DMS114 treated with DMSO at 0.1 percent for 48 hours (cell line): ENCODE measurements around the gene SLC24A5.

Experiments used
- DNase-seq: peaks from one replicate; lab custom pipeline; 2025; ENCODE audit not compliant: unreplicated experiment; lab: John Stamatoyannopoulos, UW

The SLC24A5 gene

DNA sequence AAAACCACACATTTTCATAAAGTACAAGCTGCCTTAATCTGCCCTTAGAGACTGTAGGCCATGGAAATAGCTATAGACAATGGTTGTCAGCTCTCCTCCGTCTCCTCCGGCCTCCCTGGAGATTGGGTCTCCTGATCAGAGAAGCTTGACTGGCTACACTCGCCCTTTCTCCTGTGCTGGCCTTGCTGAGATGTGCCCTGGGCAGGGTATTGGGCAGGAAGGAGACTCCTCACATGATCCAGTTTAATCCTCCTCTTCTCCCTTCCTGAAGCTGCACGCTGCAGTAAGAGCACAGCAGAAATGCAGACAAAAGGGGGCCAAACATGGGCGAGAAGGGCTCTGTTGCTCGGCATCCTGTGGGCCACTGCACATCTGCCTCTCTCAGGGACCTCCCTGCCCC lies at the start of gene SLC24A5:
Gene SLC24A5, plus strand, starts transcription at position 246 of the 400 bp plus-strand sequence. Its CDS starts 55 bp downstream, at position 301.
- DNase-seq = no peak

DNA sequence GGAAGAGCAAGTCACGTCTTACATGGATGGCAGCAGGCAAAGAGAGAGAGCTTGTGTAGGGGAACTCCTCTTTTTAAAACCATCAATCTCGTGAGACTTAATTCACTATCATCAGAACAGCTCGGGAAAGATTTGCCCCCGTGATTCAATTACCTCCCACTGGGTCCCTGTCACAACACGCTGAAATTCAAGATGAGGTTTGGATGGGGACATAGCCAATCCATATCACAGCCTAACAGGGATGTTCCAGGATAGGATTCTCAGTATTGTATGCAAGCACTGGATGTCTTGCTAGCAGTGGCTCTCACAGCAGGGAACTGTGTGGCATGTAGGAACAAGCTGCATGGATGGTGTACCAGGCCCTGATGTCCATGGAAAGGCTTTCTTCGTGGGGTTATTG lies 47.8 kb upstream of the SLC24A5 start:
- no peak for DNase-seq

DNA sequence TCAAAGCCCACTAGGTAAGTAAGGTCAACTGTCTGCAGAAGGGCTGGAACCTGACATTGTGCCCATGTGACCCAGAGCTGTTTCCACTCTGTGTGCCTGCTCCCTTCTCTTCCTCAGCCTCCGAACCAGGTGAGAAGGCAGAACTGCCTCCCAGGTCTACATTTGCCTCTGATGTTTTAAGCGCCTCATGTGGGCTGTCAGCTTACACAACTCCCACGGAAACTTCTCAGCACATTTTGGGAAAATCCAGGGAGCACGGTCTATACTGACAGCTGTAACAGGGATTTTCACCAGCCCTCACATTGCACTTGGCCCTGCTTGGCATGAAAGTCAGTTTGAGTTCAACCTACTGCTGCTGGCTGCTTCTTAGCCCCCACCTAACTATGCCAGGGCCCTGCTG lies 46.9 kb upstream of the SLC24A5 start:
- no peak for DNase-seq

- DNase-seq = no peak
Observed at GRCh38 chr15:48076454-48076853, 44.3 kb upstream of the SLC24A5 start.

GRCh38 chr15:48077616-48078184 lies 43.1 kb upstream of the SLC24A5 start:
- no peak for DNase-seq

DNA sequence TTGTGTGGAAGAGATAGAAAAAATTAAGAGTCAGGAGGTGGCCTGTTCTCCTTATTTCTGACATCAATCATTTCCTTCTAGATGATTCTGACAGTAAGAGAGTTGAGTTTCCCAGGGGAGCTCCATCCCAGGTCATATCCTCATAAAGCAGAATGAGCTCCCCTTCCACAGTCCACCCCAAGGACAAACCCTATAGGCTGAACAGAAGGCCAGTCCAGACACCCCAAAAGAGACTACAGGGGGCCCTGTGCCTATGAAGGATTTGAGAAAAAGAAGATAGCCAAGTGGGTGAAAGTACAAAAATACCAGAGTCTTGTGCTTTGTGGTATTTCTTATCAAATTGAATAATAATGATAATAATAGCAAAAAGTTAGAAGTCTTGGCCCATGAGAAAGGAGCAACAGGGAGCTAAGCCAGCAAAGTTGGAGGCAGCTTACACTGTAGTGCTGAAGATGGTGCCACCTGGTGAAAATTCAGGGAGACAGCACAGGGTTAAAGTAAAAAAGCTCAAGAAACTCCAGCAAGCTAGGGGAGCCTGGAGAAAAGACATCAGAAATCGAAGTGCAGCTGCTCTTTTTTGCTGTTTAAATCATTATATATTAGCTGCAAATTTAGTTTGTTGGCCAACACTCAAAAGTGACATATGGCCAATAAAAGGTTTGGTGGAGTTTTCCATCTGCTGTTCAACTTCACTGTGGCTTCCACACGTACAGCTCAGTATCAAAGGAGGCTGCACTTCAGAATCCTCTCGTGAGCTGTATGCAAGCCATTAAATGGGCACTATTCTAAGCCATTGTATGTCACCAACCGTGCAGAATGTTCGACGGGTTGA lies 35.8 kb upstream of the SLC24A5 start:
- peak; percentile 12 for DNase-seq

- DNase-seq = no peak
Observed at GRCh38 chr15:48085591-48085930, 35.2 kb upstream of the SLC24A5 start.

GRCh38 chr15:48086133-48086532 lies 34.7 kb upstream of the SLC24A5 start:
- no peak for DNase-seq

DNA sequence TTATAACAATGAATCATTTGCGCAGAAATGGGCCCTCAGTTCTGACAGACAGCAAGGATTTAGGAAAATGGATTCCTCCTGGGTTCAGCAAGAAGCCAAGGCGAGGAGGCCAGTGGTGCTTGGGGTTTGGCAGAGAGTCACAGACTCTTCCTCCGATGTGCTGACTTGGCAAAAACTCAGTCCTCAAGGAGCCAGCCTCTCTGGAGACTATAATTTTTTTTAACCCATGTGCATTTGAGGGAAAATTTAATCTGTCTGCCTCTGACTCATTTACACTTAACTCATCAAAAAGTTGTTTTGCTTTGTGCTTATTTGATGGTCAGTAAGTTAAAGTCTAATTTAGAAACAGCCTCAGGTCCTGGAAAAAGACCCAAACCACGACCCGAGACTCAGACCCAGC lies 34.2 kb upstream of the SLC24A5 start:
- DNase-seq = no peak

DNA sequence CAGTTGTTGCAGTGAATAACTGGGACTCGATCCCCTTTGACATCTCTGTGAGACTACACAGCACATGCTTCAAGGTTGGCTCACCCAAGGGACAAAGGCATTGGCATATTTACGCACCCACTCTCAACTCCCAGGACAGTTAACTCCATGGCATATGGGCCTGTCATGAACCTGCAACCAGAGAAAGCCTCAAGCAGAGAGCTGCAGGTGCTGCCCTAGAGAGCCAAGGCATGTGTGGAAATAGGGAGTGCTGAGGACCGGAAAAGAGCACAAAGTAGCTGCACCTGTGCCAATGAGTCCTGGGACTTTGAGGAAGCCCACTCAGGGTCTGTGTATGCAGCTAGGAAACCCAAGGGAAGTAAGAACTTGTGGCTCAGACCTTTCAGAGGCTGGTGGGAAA lies 32.9 kb upstream of the SLC24A5 start:
- DNase-seq = no peak

GRCh38 chr15:48089702-48090101 lies 31.1 kb upstream of the SLC24A5 start:
- no peak for DNase-seq

GRCh38 chr15:48090115-48090514 lies 30.7 kb upstream of the SLC24A5 start:
- no peak for DNase-seq

GRCh38 chr15:48090666-48091065 lies 30.1 kb upstream of the SLC24A5 start:
- no peak for DNase-seq

GRCh38 chr15:48091522-48091921 lies 29.3 kb upstream of the SLC24A5 start:
- no peak for DNase-seq

- no peak for DNase-seq
Observed at GRCh38 chr15:48096355-48096786, 24.4 kb upstream of the SLC24A5 start.

DNA sequence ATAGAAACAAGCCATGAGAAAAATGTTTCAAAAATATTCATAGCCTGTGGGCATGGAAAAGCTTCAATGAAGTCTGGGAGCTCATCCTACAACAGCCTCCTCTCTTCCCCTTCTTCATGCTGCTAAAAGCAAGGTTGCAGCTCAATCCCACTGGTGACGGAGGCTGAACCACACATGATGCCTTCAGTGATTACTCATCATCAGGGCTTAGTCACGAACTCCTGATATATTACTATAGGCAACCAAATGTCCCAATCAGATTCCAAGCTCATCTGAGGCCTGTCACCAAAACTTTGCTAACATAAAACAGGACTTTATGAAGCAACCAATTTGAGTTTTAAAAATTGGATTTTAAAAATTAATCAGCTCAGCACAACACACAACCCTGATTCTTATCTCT lies 24.0 kb upstream of the SLC24A5 start:
- DNase-seq = no peak

DNA sequence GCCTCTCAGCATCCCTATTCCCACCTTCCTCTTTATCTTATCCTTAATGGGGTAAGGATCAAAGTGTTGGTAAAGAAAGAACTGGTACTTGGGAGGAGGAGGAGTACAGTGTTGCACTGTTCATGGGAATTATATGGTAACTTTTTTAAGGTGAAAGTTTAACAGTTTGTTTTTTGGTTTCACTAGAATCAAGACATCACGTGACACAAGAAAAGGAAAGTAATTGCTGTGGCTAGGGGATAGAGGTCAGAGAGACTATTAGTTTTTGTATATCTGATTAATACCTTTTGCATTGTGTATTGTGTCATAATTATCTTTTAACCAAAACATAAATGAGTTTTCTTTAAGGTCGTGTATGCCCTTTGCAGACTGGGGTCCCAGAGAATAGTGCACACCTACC lies 23.5 kb upstream of the SLC24A5 start:
- DNase-seq = no peak

DNA sequence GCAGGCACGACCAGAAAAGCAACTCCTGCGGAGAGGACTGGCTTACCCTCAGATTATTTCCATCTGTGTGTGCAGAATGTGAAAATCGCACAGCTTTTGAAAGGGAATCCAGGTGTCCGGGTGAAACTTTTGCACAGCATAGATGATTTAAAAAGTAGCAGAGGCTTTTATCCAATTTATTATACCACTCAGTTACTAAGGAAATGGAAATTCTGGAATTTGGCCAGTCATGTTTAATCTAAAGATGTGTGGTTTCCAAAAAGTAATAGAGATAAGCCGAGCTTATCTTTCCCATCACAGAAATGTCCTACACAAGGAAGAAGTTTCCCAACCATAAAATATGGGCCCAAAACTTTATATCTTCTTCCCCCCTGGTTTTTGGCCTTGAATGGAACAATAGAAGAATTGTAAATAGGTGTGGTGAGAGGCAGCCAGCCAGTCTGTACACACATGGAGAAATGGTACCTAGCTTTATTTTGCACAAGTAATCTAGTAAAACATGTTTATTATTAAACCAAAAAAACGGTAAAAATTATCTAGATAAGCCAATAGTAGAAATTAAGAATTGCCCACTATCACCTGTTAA lies 19.3 kb upstream of the SLC24A5 start:
- no peak for DNase-seq

DNA sequence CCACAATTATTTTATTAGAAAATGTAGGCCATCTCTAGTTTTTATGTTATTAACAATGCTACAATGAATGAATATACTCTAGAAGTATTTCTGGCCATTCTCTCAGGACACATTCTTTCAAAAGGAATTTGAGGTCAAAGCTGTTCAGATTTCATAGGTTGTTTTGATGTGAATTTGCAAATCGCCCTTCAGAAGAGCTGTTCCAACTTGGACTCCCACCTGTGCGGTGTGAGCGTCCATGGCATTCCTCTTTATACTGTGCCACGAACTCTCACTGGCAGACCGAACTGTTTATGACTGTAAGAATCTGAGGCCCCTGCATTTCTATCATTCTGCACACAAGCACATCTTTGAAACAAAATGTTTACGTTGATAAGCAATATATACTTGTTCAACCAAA lies 18.6 kb upstream of the SLC24A5 start:
- DNase-seq = no peak

DNA sequence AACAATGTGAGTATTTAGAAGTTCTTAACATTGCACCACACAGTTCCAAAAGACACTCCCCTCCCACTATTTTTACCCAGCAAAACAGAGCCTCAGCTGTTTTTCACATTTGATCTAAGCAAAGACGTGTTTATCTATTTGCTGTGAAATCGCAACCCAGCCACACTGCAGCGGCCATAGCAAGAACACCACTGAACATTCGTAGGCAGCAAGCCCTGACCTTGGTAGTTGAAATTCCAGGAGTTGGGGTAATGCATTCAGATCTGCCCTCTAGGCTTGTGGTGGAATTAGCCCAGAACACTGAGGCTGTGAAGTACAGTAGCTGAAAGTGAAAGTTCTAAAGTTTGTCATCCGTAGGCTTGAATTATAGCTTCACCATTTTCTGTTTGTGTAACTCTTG lies 17.1 kb upstream of the SLC24A5 start:
- DNase-seq = no peak

- no peak for DNase-seq
Observed at GRCh38 chr15:48105936-48106335, 14.9 kb upstream of the SLC24A5 start.

DNA sequence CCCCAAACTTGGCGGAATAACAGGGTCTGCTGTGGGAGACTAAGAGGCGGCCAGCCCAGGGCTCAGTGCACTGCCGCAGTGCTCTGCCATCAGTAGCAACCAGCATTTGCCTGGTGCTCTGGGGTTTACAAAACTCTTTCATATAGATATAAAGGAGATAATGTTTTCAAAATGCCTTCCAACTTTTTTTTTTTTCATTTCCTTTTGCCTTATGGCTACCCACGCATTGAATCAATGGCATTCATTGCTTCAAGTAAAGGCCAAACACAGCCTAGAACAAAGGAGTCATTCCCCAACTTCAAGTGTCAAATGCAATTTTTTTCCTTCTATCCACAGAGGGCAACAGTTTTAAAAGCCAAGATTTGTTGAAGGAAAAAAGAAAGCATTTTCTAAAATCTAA lies 11.6 kb upstream of the SLC24A5 start:
- DNase-seq = no peak
